Measurements from ENCODE around the gene LENG1. TPM values are rescaled to one million over a fixed set of nuclear protein-coding genes. Genes with fewer than 3 reads are reported as not detected.
A peak's percentile ranks its signal among the peaks of the same experiment; 100 is the strongest.

LENG1 gene
- total and polyA plus RNA-seq, 9 donors, result 5.2 to 14.0 (median 8.5) TPM

DNA sequence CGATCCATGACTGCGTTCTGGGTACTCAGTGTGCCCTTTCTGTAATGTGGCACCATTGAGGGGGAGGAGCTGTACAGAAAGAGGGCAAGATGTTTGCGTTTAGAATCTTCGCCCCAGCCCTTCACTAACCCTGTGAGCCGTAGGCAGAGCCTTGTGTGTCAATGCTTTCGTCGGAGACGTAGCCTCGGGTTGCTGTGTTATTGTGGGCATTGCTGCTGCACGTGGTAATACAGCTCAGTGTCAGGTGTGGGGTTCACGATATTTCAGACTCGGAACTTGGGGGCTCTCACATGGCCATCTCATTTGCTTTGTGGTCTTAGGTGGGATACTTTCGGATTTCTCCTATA lies 47.3 kb upstream of the LENG1 start:
- Histone ChIP-seq H3K4me1 (ENCODE audit: insufficient read depth) (peaks cover 47% of the 10 kb centered on the region), H3K36me3 (no peaks in the 10 kb centered on the region), H3K4me3 (no peak overlapping the region), H3K27me3 (no peaks in the 10 kb centered on the region), H3K9me3 (no peaks in the 10 kb centered on the region), H3K27ac (peak overlapping the region in 1 of 2 donors; percentile 82)
- WGBS, 3 donors, result 56 to 70% (median 62%) methylated on average over 13 of the region's 13 CpGs
- TF ChIP-seq EP300 (IDR thresholded peaks at IDR 0.05) (no peak), POLR2A (IDR thresholded peaks at IDR 0.05) (no peak)
- TF ChIP-seq, protein P1, sequence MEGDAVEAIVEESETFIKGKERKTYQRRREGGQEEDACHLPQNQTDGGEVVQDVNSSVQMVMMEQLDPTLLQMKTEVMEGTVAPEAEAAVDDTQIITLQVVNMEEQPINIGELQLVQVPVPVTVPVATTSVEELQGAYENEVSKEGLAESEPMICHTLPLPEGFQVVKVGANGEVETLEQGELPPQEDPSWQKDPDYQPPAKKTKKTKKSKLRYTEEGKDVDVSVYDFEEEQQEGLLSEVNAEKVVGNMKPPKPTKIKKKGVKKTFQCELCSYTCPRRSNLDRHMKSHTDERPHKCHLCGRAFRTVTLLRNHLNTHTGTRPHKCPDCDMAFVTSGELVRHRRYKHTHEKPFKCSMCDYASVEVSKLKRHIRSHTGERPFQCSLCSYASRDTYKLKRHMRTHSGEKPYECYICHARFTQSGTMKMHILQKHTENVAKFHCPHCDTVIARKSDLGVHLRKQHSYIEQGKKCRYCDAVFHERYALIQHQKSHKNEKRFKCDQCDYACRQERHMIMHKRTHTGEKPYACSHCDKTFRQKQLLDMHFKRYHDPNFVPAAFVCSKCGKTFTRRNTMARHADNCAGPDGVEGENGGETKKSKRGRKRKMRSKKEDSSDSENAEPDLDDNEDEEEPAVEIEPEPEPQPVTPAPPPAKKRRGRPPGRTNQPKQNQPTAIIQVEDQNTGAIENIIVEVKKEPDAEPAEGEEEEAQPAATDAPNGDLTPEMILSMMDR (IDR thresholded peaks at IDR 0.05), result no peak
- DNase-seq, result no peak
- intact Hi-C loops (cut with DNase I), result loop anchor here in 1 of 4 donors (10.0 kb wide), 1 partner anchor 1468 kb away; the partner anchor contains the start of gene EPN1

DNA sequence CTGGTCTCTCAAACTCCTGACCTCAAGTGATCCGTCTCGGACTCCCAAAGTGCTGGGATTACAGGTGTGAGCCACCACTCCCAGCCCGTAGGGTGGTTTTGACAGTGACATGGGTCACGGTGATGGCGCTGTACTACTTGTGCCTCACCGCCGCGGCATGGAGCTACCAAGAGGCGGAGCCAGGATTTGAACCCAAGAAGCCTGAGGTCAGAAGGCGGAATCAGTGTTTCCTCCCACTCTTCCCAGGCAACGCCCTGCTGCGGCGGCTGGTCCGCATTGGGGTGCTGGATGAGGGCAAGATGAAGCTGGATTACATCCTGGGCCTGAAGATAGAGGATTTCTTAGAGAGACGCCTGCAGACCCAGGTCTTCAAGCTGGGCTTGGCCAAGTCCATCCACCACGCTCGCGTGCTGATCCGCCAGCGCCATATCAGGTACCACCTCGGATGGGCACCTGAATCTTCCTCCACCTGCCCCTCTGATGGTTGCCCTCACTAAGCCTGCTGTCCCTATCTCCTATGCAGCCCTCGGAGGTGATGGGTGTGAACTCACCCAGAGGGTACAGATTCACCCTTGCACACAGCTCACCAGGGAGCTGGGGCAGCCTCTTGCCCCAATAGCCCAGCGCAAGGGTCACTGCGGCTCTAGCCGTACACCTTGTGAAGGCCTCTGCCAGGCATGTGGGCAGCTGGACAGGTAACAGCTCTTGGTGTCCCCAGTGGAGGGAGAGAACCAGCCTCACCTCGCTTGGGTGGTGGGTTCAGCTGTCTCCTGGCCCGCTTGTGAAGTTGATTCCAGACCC lies 46.7 kb upstream of the LENG1 start:
- H3K4me1 ChIP-seq (ENCODE audit: insufficient read depth), result peaks cover 50% of the 10 kb centered on the region
- 84 to 90% (median 88%) methylated on average over 27 of the region's 27 CpGs for WGBS, 3 donors

DNA sequence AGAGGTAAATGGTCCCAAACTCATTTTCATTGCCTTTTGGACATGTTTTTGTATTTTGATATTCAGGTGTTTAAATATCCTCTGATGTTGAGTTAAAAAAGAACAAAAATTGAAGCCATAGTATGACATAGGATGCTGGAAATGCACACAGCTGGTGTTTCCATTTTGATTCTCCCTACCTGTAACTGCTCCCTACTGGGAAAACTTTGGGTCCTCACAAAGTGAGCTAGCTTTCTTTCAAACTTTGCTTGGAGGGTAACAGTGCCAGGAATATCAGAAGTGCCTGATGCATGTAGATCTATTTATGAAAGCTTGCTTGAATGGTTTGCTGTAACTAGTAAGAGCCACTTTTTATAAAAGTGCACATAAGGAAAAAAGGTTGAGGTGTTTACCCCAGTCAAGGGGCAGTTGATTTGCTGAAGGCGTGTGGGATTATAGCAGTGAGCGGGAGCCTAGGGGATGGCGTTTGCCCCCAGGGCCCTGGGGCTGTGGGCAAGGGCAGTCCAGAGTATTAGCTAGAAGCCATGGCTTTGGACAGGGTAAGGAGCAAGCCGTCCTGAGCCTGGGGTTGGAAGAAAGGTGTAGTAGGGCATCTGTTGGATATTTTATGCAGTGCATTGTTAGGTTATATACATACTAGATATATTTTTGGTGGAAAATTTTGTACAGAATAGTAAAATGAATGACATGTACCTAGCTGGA lies 45.4 kb upstream of the LENG1 start:
- Histone ChIP-seq H3K36me3 (no peaks in the 10 kb centered on the region), H3K4me1 (ENCODE audit: insufficient read depth) (peaks cover 44% of the 10 kb centered on the region), H3K27ac (no peak overlapping the region), H3K4me3 (no peak overlapping the region), H3K9me3 (no peaks in the 10 kb centered on the region), H3K27me3 (no peaks in the 10 kb centered on the region)
- TF ChIP-seq EP300 (IDR thresholded peaks at IDR 0.05), result no peak
- TF ChIP-seq POLR2A (IDR thresholded peaks at IDR 0.05), result no peak
- TF ChIP-seq, protein P1 (IDR thresholded peaks at IDR 0.05), result no peak
- no peak for DNase-seq
- intact Hi-C loops (cut with DNase I), result loop anchor here in 2 of 4 donors (5.0 to 10.0 kb wide), 2 partner anchors 43 to 1470 kb away; partner anchors contain the start of gene EPN1 (in 1 of the 2)
- 79 to 87% (median 80%) methylated on average over 4 of the region's 4 CpGs for WGBS, 3 donors

More for the DNA sequence above, 46.7 kb upstream of the LENG1 start:
- H3K9me3 ChIP-seq, result no peaks in the 10 kb centered on the region
- no peak overlapping the region for H3K4me3 ChIP-seq
- H3K36me3 ChIP-seq, result no peaks in the 10 kb centered on the region
- peak overlapping the region in 1 of 2 donors; percentile 82 for H3K27ac ChIP-seq
- intact Hi-C loops (cut with DNase I), result loop anchor here in 1 of 4 donors (10.0 kb wide), 1 partner anchor 1469 kb away; the partner anchor contains the start of gene EPN1
- TF ChIP-seq, protein P1 (IDR thresholded peaks at IDR 0.05), result no peak
- H3K27me3 ChIP-seq, result no peaks in the 10 kb centered on the region
- no peak for DNase-seq

DNA sequence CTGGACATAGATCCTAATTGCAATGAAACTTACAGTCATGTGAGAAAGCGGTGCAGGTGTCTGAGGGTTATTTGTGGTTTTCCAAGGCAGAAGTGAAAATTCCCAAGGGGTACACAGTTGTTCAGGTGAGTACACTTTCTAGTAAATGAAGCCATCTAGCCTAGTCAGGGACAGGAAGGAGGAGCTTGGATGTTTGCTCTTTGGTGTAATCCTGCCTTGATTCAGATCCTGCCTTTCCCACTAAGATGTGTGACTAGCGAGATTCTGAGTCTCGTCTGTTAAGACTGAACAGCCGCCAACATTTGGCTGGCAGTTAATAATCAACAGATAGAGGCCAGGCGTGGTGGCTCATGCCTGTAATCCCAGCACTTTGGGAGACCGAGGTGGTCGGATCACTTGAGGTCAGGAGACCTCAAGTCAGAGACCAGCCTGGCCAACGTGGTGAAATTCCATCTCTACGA lies 43.7 kb upstream of the LENG1 start:
- no peak for DNase-seq
- H3K36me3 ChIP-seq, result no peaks in the 10 kb centered on the region
- H3K4me3 ChIP-seq, result no peak overlapping the region
- H3K27me3 ChIP-seq, result no peaks in the 10 kb centered on the region
- H3K27ac ChIP-seq, result no peak overlapping the region
- 43 to 56% (median 43%) methylated on average over 9 of the region's 9 CpGs for WGBS, 3 donors
- peaks cover 29% of the 10 kb centered on the region for H3K4me1 ChIP-seq (ENCODE audit: insufficient read depth)
- TF ChIP-seq, protein P1 (IDR thresholded peaks at IDR 0.05), result no peak
- TF ChIP-seq POLR2A (IDR thresholded peaks at IDR 0.05), result no peak
- no peaks in the 10 kb centered on the region for H3K9me3 ChIP-seq
- intact Hi-C loops (cut with DNase I), result loop anchor here in 2 of 4 donors (5.0 to 10.0 kb wide), 2 partner anchors 41 to 1472 kb away; partner anchors contain the start of gene EPN1 (in 1 of the 2)
